Measurements from ENCODE around the gene SMIM10L1. TPM values are rescaled to one million over a fixed set of nuclear protein-coding genes. Genes with fewer than 3 reads are reported as not detected.

Gene SMIM10L1
- total and polyA plus RNA-seq, 2 donors (not counting 1 experiment from before 2014, with no cell fraction given): 3.6 to 9.6 TPM

GRCh38 chr12:11166300-11166699, 4.7 kb upstream of the SMIM10L1 start:
- no peak overlapping the region for H3K4me3 ChIP-seq (ENCODE audit: control extremely low read depth in 1 of 5, extremely low read depth in 1 of 5, insufficient read depth in 1 of 5, low read depth in 2 of 5, low read length in 4 of 5)
- H3K36me3 ChIP-seq (replicated peaks in 1 of 2; ENCODE audit: control extremely low read depth in 1 of 2, control insufficient read depth in 1 of 2, extremely low read depth in 1 of 2, insufficient read depth in 2 of 2, low read length in 1 of 2): peaks cover 6 to 21% of the 10 kb centered on the region in 2 experiments
- Mint-ChIP-seq H3K27ac (no peak overlapping the region), H3K4me3 (no peak overlapping the region), H3K4me1 (peaks cover 42% of the 10 kb centered on the region), H3K27me3 (no peaks in the 10 kb centered on the region), H3K9me3 (ENCODE audit: insufficient read depth) (no peaks in the 10 kb centered on the region)
- DNase-seq: no peak
- ChIA-PET CTCF (no interaction called here), POLR2A (no interaction called here)
- TF ChIP-seq EZH2 (IDR thresholded peaks at IDR 0.05; ENCODE audit: borderline replicate concordance, insufficient read depth, low read depth, low read length, poor library complexity, severe bottlenecking): no peak
- no peak for TF ChIP-seq CTCF (IDR thresholded peaks at IDR 0.05)
- no peaks in the 10 kb centered on the region for H3K27me3 ChIP-seq (replicated peaks in 1 of 4; ENCODE audit: control extremely low read depth in 1 of 4, control insufficient read depth in 3 of 4, insufficient read depth in 4 of 4, low read length in 3 of 4)
- no peak overlapping the region for H3K4me2 ChIP-seq (replicated peaks; ENCODE audit: low read depth, low read length, poor library complexity, severe bottlenecking)
- H3K9me3 ChIP-seq (ENCODE audit: control extremely low read depth in 1 of 3, control insufficient read depth in 2 of 3, insufficient read depth in 1 of 3, low read length in 2 of 3): no peaks in the 10 kb centered on the region
- H2AFZ ChIP-seq (ENCODE audit: insufficient read depth, low read depth, low read length, poor library complexity, severe bottlenecking): no peak overlapping the region
- intact Hi-C loops (cut with micrococcal nuclease): no loop called here
- ATAC-seq (ENCODE audit: low read depth): no peak
- H3K79me2 ChIP-seq (ENCODE audit: control insufficient read depth, insufficient read depth, low read length): peaks cover 93% of the 10 kb centered on the region
- H4K20me1 ChIP-seq (ENCODE audit: control insufficient read depth, insufficient read depth, low read length, poor library complexity, severe bottlenecking): peaks cover 62% of the 10 kb centered on the region
- no peak overlapping the region for H3K9ac ChIP-seq (ENCODE audit: low read length)
- peaks cover 15% of the 10 kb centered on the region in 2 donors for H3K4me1 ChIP-seq (ENCODE audit: control insufficient read depth in 2 of 2, insufficient read depth in 2 of 2, low read length in 2 of 2)
- H3K27ac ChIP-seq (ENCODE audit: low read length in 2 of 2): no peak overlapping the region

GRCh38 chr12:11170810-11171144, 217 bp upstream of the SMIM10L1 start:
- Mint-ChIP-seq H3K9me3 (ENCODE audit: insufficient read depth) (no peaks in the 10 kb centered on the region), H3K27ac (peak overlapping the region; percentile 97), H3K4me3 (peak overlapping the region; percentile 99), H3K27me3 (no peaks in the 10 kb centered on the region), H3K4me1 (peaks cover 40% of the 10 kb centered on the region)
- no peak for ATAC-seq (ENCODE audit: low read depth)
- Histone ChIP-seq H4K20me1 (ENCODE audit: control insufficient read depth, insufficient read depth, low read length, poor library complexity, severe bottlenecking) (peaks cover 56% of the 10 kb centered on the region), H2AFZ (ENCODE audit: insufficient read depth, low read depth, low read length, poor library complexity, severe bottlenecking) (peak overlapping the region; percentile 85), H3K4me3 (ENCODE audit: control extremely low read depth in 1 of 5, extremely low read depth in 1 of 5, insufficient read depth in 1 of 5, low read depth in 2 of 5, low read length in 4 of 5) (peak overlapping the region; percentile 35 to 75 (median 52)), H3K4me1 (ENCODE audit: control insufficient read depth in 2 of 2, insufficient read depth in 2 of 2, low read length in 2 of 2) (peaks cover 22 to 25% of the 10 kb centered on the region in 2 donors), H3K9me3 (ENCODE audit: control extremely low read depth in 1 of 3, control insufficient read depth in 2 of 3, insufficient read depth in 1 of 3, low read length in 2 of 3) (no peaks in the 10 kb centered on the region), H3K79me2 (ENCODE audit: control insufficient read depth, insufficient read depth, low read length) (peaks cover 78% of the 10 kb centered on the region), H3K27ac (ENCODE audit: low read length in 2 of 2) (peak overlapping the region; percentile 53 to 71), H3K27me3 (replicated peaks in 1 of 4; ENCODE audit: control extremely low read depth in 1 of 4, control insufficient read depth in 3 of 4, insufficient read depth in 4 of 4, low read length in 3 of 4) (no peaks in the 10 kb centered on the region), H3K9ac (ENCODE audit: low read length) (peak overlapping the region; percentile 73), H3K4me2 (replicated peaks; ENCODE audit: low read depth, low read length, poor library complexity, severe bottlenecking) (peak overlapping the region; percentile 82), H3K36me3 (replicated peaks in 1 of 2; ENCODE audit: control extremely low read depth in 1 of 2, control insufficient read depth in 1 of 2, extremely low read depth in 1 of 2, insufficient read depth in 2 of 2, low read length in 1 of 2) (peaks cover 4 to 18% of the 10 kb centered on the region in 2 experiments)
- TF ChIP-seq CTCF (IDR thresholded peaks at IDR 0.05) (no peak), EZH2 (IDR thresholded peaks at IDR 0.05; ENCODE audit: borderline replicate concordance, insufficient read depth, low read depth, low read length, poor library complexity, severe bottlenecking) (no peak)
- ChIA-PET POLR2A (interaction anchor here (1.6 kb wide), 1 partner anchor 8 kb away, joined by 6 read pairs; no protein-coding TSS in a partner anchor), CTCF (interaction anchor here (0.6 to 1.9 kb wide), 3 partner anchors 8 to 1246 kb away, joined by 3 to 4 read pairs (median 3); no protein-coding TSS in a partner anchor)
- WGBS (ENCODE audit: insufficient coverage): 0% methylated on average over 1 of the region's 4 CpGs
- intact Hi-C loops (cut with micrococcal nuclease): loop anchor here (1.0 to 10.0 kb wide), 3 partner anchors 557 to 956 kb away; partner anchors contain the start of genes GABARAPL1 and MAGOHB
- DNase-seq: no peak

Data from B cell (primary cell).